ENCODE data around the gene B4GAT1. TPM values are rescaled to one million over a fixed set of nuclear protein-coding genes. Genes with fewer than 3 reads are reported as not detected.

Gene B4GAT1
- total and polyA plus RNA-seq, 2 donors (not counting 1 experiment from before 2014, with no cell fraction given), result 1.4 to 5.2 TPM

GRCh38 chr11:66365711-66366619, 18.5 kb upstream of the B4GAT1 start:
- Histone ChIP-seq H3K4me3 (ENCODE audit: control extremely low read depth in 1 of 5, extremely low read depth in 1 of 5, insufficient read depth in 1 of 5, low read depth in 2 of 5, low read length in 4 of 5) (no peak overlapping the region), H3K79me2 (ENCODE audit: control insufficient read depth, insufficient read depth, low read length) (no peaks in the 10 kb centered on the region), H3K9me3 (ENCODE audit: control extremely low read depth in 1 of 3, control insufficient read depth in 2 of 3, insufficient read depth in 1 of 3, low read length in 2 of 3) (peaks cover 0 to 5% (median 0%) of the 10 kb centered on the region in 3 donors), H3K9ac (ENCODE audit: low read length) (no peak overlapping the region), H3K27ac (ENCODE audit: low read length in 2 of 2) (no peak overlapping the region), H3K27me3 (replicated peaks in 1 of 4; ENCODE audit: control extremely low read depth in 1 of 4, control insufficient read depth in 3 of 4, insufficient read depth in 4 of 4, low read length in 3 of 4) (no peaks in the 10 kb centered on the region), H3K4me1 (ENCODE audit: control insufficient read depth in 2 of 2, insufficient read depth in 2 of 2, low read length in 2 of 2) (peaks cover 2 to 3% of the 10 kb centered on the region in 2 donors), H4K20me1 (ENCODE audit: control insufficient read depth, insufficient read depth, low read length, poor library complexity, severe bottlenecking) (no peaks in the 10 kb centered on the region), H3K36me3 (replicated peaks in 1 of 2; ENCODE audit: control extremely low read depth in 1 of 2, control insufficient read depth in 1 of 2, extremely low read depth in 1 of 2, insufficient read depth in 2 of 2, low read length in 1 of 2) (no peaks in the 10 kb centered on the region), H2AFZ (ENCODE audit: insufficient read depth, low read depth, low read length, poor library complexity, severe bottlenecking) (no peak overlapping the region), H3K4me2 (replicated peaks; ENCODE audit: low read depth, low read length, poor library complexity, severe bottlenecking) (no peak overlapping the region)
- no peak overlapping the region for H3K27ac Mint-ChIP-seq
- no peaks in the 10 kb centered on the region for H3K27me3 Mint-ChIP-seq
- no peak overlapping the region for H3K4me3 Mint-ChIP-seq
- ChIA-PET CTCF (interaction anchor here (0.6 to 3.9 kb wide), 5 partner anchors 9 to 84 kb away, joined by 3 to 25 read pairs (median 4); no protein-coding TSS in a partner anchor), POLR2A (no interaction called here)
- intact Hi-C loops (cut with micrococcal nuclease), result no loop called here
- no peak for TF ChIP-seq CTCF (IDR thresholded peaks at IDR 0.05)
- no peak for TF ChIP-seq EZH2 (IDR thresholded peaks at IDR 0.05; ENCODE audit: borderline replicate concordance, insufficient read depth, low read depth, low read length, poor library complexity, severe bottlenecking)
- ATAC-seq (ENCODE audit: low read depth), result no peak
- 92% methylated on average over 13 of the region's 14 CpGs for WGBS (ENCODE audit: insufficient coverage)
- peaks cover 2% of the 10 kb centered on the region for H3K4me1 Mint-ChIP-seq
- DNase-seq, result no peak
- no peaks in the 10 kb centered on the region for H3K9me3 Mint-ChIP-seq (ENCODE audit: insufficient read depth)

- CTCF ChIA-PET, result interaction anchor here (1.3 to 3.9 kb wide), 2 partner anchors 12 to 20 kb away, joined by 4 to 25 read pairs; no protein-coding TSS in a partner anchor
- POLR2A ChIA-PET, result no interaction called here
- Histone ChIP-seq H3K79me2 (ENCODE audit: control insufficient read depth, insufficient read depth, low read length) (no peaks in the 10 kb centered on the region), H3K9ac (ENCODE audit: low read length) (no peak overlapping the region), H2AFZ (ENCODE audit: insufficient read depth, low read depth, low read length, poor library complexity, severe bottlenecking) (no peak overlapping the region), H3K27ac (ENCODE audit: low read length in 2 of 2) (no peak overlapping the region), H3K4me3 (ENCODE audit: control extremely low read depth in 1 of 5, extremely low read depth in 1 of 5, insufficient read depth in 1 of 5, low read depth in 2 of 5, low read length in 4 of 5) (no peak overlapping the region), H3K36me3 (replicated peaks in 1 of 2; ENCODE audit: control extremely low read depth in 1 of 2, control insufficient read depth in 1 of 2, extremely low read depth in 1 of 2, insufficient read depth in 2 of 2, low read length in 1 of 2) (no peaks in the 10 kb centered on the region), H3K27me3 (replicated peaks in 1 of 4; ENCODE audit: control extremely low read depth in 1 of 4, control insufficient read depth in 3 of 4, insufficient read depth in 4 of 4, low read length in 3 of 4) (no peaks in the 10 kb centered on the region), H4K20me1 (ENCODE audit: control insufficient read depth, insufficient read depth, low read length, poor library complexity, severe bottlenecking) (no peaks in the 10 kb centered on the region), H3K4me1 (ENCODE audit: control insufficient read depth in 2 of 2, insufficient read depth in 2 of 2, low read length in 2 of 2) (no peaks in the 10 kb centered on the region), H3K9me3 (ENCODE audit: control extremely low read depth in 1 of 3, control insufficient read depth in 2 of 3, insufficient read depth in 1 of 3, low read length in 2 of 3) (no peaks in the 10 kb centered on the region), H3K4me2 (replicated peaks; ENCODE audit: low read depth, low read length, poor library complexity, severe bottlenecking) (no peak overlapping the region)
- H3K9me3 Mint-ChIP-seq (ENCODE audit: insufficient read depth), result no peaks in the 10 kb centered on the region
- no peaks in the 10 kb centered on the region for H3K27me3 Mint-ChIP-seq
- intact Hi-C loops (cut with micrococcal nuclease), result no loop called here
- no peak for TF ChIP-seq CTCF (IDR thresholded peaks at IDR 0.05)
- no peak for TF ChIP-seq EZH2 (IDR thresholded peaks at IDR 0.05; ENCODE audit: borderline replicate concordance, insufficient read depth, low read depth, low read length, poor library complexity, severe bottlenecking)
- H3K4me3 Mint-ChIP-seq, result no peak overlapping the region
- WGBS (ENCODE audit: insufficient coverage), result 96% methylated on average over 4 of the region's 6 CpGs
- ATAC-seq (ENCODE audit: low read depth), result no peak
- H3K4me1 Mint-ChIP-seq, result no peaks in the 10 kb centered on the region
- DNase-seq, result no peak
- no peak overlapping the region for H3K27ac Mint-ChIP-seq
These were observed 17.7 kb upstream of the B4GAT1 start for GRCh38 chr11:66365166-66365565.
